Neural cell (in vitro differentiated cells): Measurements from ENCODE around the gene PIGL. TPM values are rescaled to one million over a fixed set of nuclear protein-coding genes. Genes with fewer than 3 reads are reported as not detected.

Experiments
- H2AFZ ChIP-seq: fragments of 200-600, 300-800 bp; sonication (generic), shearing (Covaris generic); 2 replicates; pipeline ENCODE4 v1.6.0; 2014; ENCODE audit warnings: low read depth, mild to moderate bottlenecking, antibody characterized with exemption, low read length, moderate library complexity
- H3F3A ChIP-seq: fragments of 200-600 bp; shearing (Covaris generic); 2 replicates; pipeline ENCODE4 v1.6.1; 2016; ENCODE audit warnings: mild to moderate bottlenecking, moderate library complexity, mixed read lengths, antibody characterized with exemption, low read length; ENCODE audit not compliant: insufficient read depth, poor library complexity, severe bottlenecking
- H3K27ac ChIP-seq: fragments of 200-600, 300-800 bp; sonication (generic), shearing (Covaris generic); 2 replicates; pipeline ENCODE4 v1.5.1; 2014; ENCODE audit warnings: mild to moderate bottlenecking, low read length, moderate library complexity
- H3K27me3 ChIP-seq: fragments of 300-800, 200-600 bp; sonication (generic), shearing (Covaris generic); 2 replicates; pipeline ENCODE4 v1.6.0; 2014; ENCODE audit warnings: mild to moderate bottlenecking, low read depth, low read length, moderate library complexity; ENCODE audit not compliant: insufficient read depth
- H3K36me3 ChIP-seq: fragments of 300-800, 200-600 bp; sonication (generic), shearing (Covaris generic); 2 replicates; pipeline ENCODE4 v1.5.1; 2014; ENCODE audit warnings: mild to moderate bottlenecking, antibody characterized with exemption, low read length, moderate library complexity; ENCODE audit not compliant: insufficient read depth
- H3K4me2 ChIP-seq: fragments of 300-800, 200-600 bp; sonication (generic), shearing (Covaris generic); 2 replicates; pipeline ENCODE4 v1.6.0; 2014; ENCODE audit warnings: mild to moderate bottlenecking, low read length
- H3K4me3 ChIP-seq: fragments of 300-800, 200-600 bp; sonication (generic), shearing (Covaris generic); 2 replicates; pipeline ENCODE4 v1.5.1; 2014; ENCODE audit warnings: mild to moderate bottlenecking, low read length, moderate library complexity
- H3K79me2 ChIP-seq: fragments of 200-600 bp; shearing (Covaris generic); replicated peaks from 2 replicates; pipeline ENCODE4 v1.6.0; 2014; ENCODE audit warnings: mild to moderate bottlenecking, low read length, moderate library complexity; ENCODE audit not compliant: insufficient read depth
- H3K9ac ChIP-seq: fragments of 300-800, 200-600 bp; sonication (generic), shearing (Covaris generic); 2 replicates; pipeline ENCODE4 v1.6.1; 2016; ENCODE audit warnings: mild to moderate bottlenecking, low read length, mixed read lengths
- H3K9me2 ChIP-seq: fragments of 200-600 bp; shearing (Covaris generic); 2 replicates; pipeline ENCODE4 v1.6.1; 2016; ENCODE audit warnings: mild to moderate bottlenecking, low read length, mixed read lengths; ENCODE audit not compliant: insufficient read depth
- H3K9me3 ChIP-seq: fragments of 200-600, 300-800 bp; sonication (generic), shearing (Covaris generic); 2 replicates; pipeline ENCODE4 v1.6.1; 2016; ENCODE audit warnings: mild to moderate bottlenecking, mixed run types, low read length, moderate library complexity, mixed read lengths
- H4K20me1 ChIP-seq: fragments of 200-600 bp; shearing (Covaris generic); 2 replicates; pipeline ENCODE4 v1.6.1; 2016; ENCODE audit warnings: mild to moderate bottlenecking, mixed run types; ENCODE audit not compliant: insufficient read depth
- CTCF ChIP-seq: fragments of 450-650 bp; IDR thresholded peaks from 2 replicates; pipeline ENCODE4 v1.5.1; 2014; ENCODE audit warnings: antibody characterized with exemption, mild to moderate bottlenecking, moderate library complexity; ENCODE audit not compliant: poor library complexity, severe bottlenecking
- EP300 ChIP-seq: fragments of 450-650 bp; conservative IDR thresholded peaks from 2 replicates; pipeline ENCODE4 v1.6.1; 2014; ENCODE audit warnings: antibody characterized with exemption, mild to moderate bottlenecking, moderate library complexity; ENCODE audit not compliant: poor library complexity, severe bottlenecking
- EZH2 ChIP-seq: fragments of 200-600, 300-800 bp; shearing (Covaris generic), sonication (generic); IDR thresholded peaks from 2 replicates; pipeline ENCODE4 v1.6.1; 2014; ENCODE audit warnings: antibody characterized with exemption, low read length, borderline replicate concordance, mild to moderate bottlenecking; ENCODE audit not compliant: insufficient read depth, poor library complexity, severe bottlenecking
- MXI1 ChIP-seq: fragments of 450-650 bp; conservative IDR thresholded peaks from 2 replicates; pipeline ENCODE4 v1.6.1; 2014; ENCODE audit warnings: antibody characterized with exemption, mild to moderate bottlenecking; ENCODE audit not compliant: poor library complexity, severe bottlenecking
- POLR2AphosphoS5 ChIP-seq: IDR thresholded peaks from 2 replicates; pipeline ENCODE4 v1.6.1; 2012
- RAD21 ChIP-seq: fragments of 450-650 bp; conservative IDR thresholded peaks from 2 replicates; pipeline ENCODE4 v1.6.1; 2014; ENCODE audit warnings: antibody characterized with exemption, mild to moderate bottlenecking, moderate library complexity
- REST ChIP-seq: IDR thresholded peaks from 2 replicates; pipeline ENCODE4 v1.6.1; 2012; ENCODE audit warnings: borderline replicate concordance
- SMC3 ChIP-seq: fragments of 450-650 bp; conservative IDR thresholded peaks from 2 replicates; pipeline ENCODE4 v1.6.1; 2014; ENCODE audit warnings: antibody characterized with exemption, mild to moderate bottlenecking, moderate library complexity; ENCODE audit not compliant: poor library complexity
- TAF1 ChIP-seq: IDR thresholded peaks from 2 replicates; pipeline ENCODE4 v1.6.1; 2012; ENCODE audit warnings: low read depth
- polyA plus RNA-seq: library from polyadenylated mRNA; depleted of rRNA; stranded (reverse); fragments of >200 nt; gene quantifications from 2 replicates; pipeline ENCODE4 v1.2.3, GENCODE V29; 2014

The PIGL gene
- polyA plus RNA-seq, 1 donor from 2014 or later: 75.5 TPM

- Histone ChIP-seq H3K9ac (no peak overlapping the region), H3K27ac (no peak overlapping the region), H3K9me2 (no peaks in the 10 kb centered on the region), H3K4me3 (no peak overlapping the region), H3F3A (no peaks in the 10 kb centered on the region), H4K20me1 (no peaks in the 10 kb centered on the region), H2AFZ (no peak overlapping the region), H3K9me3 (no peaks in the 10 kb centered on the region), H3K79me2 (no peaks in the 10 kb centered on the region), H3K36me3 (peaks cover 8% of the 10 kb centered on the region), H3K4me2 (no peak overlapping the region), H3K27me3 (no peaks in the 10 kb centered on the region)
- TF ChIP-seq SMC3 (no peak), CTCF (no peak), MXI1 (no peak), TAF1 (no peak)
Observed at GRCh38 chr17:16339959-16340358, 122.9 kb downstream of the PIGL start.

GRCh38 chr17:16342979-16343378, 126.0 kb downstream of the PIGL start:
- no peaks in the 10 kb centered on the region for H3K9me2 ChIP-seq
- H3K9ac ChIP-seq: no peak overlapping the region
- no peak overlapping the region for H3K4me2 ChIP-seq
- no peak overlapping the region for H2AFZ ChIP-seq
- H3K4me3 ChIP-seq: no peak overlapping the region
- no peaks in the 10 kb centered on the region for H3K9me3 ChIP-seq
- H3K27ac ChIP-seq: no peak overlapping the region
- H3K36me3 ChIP-seq: peaks cover 22% of the 10 kb centered on the region
- no peaks in the 10 kb centered on the region for H3F3A ChIP-seq
- H3K79me2 ChIP-seq: no peaks in the 10 kb centered on the region
- H4K20me1 ChIP-seq: no peaks in the 10 kb centered on the region
- no peak for TF ChIP-seq REST
- TF ChIP-seq RAD21: no peak
- no peaks in the 10 kb centered on the region for H3K27me3 ChIP-seq

- Histone ChIP-seq H3K4me3 (no peak overlapping the region), H3F3A (no peaks in the 10 kb centered on the region), H3K9ac (no peak overlapping the region), H3K27ac (no peak overlapping the region), H2AFZ (no peak overlapping the region), H3K36me3 (peaks cover 22% of the 10 kb centered on the region), H3K79me2 (peaks cover 1% of the 10 kb centered on the region), H3K9me3 (no peaks in the 10 kb centered on the region), H3K4me2 (no peak overlapping the region), H3K9me2 (no peaks in the 10 kb centered on the region), H3K27me3 (no peaks in the 10 kb centered on the region), H4K20me1 (no peaks in the 10 kb centered on the region)
- no peak for TF ChIP-seq EZH2
- TF ChIP-seq RAD21: no peak
- no peak for TF ChIP-seq MXI1
- no peak for TF ChIP-seq REST
- TF ChIP-seq SMC3: no peak
- TF ChIP-seq TAF1: no peak
- TF ChIP-seq CTCF: no peak
- TF ChIP-seq POLR2AphosphoS5: no peak
- no peak for TF ChIP-seq EP300
Observed at GRCh38 chr17:16343569-16343968, 126.6 kb downstream of the PIGL start.
